Fibroblast of lung (primary cell): Measurements from ENCODE around the gene THOP1.

Experiments
- EZH2 ChIP-seq: IDR thresholded peaks from 2 replicates; pipeline ENCODE4 v1.5.1; 2012; ENCODE audit warnings: low read length, control low read depth, mild to moderate bottlenecking; ENCODE audit errors: missing control alignments
- TF ChIP-seq, protein P1 (sequence below), 2 donors: IDR thresholded peaks in 1 of 2; conservative IDR thresholded peaks in 1 of 2; 1 replicate in 1 of 2; 2 replicates in 1 of 2; pipeline ENCODE4 v1.5.1; 2011 to 2012; ENCODE audit warnings: low read length in 2 of 2, control low read depth in 1 of 2, inconsistent platforms in 1 of 2, low read depth in 1 of 2, mild to moderate bottlenecking in 1 of 2

DNA sequence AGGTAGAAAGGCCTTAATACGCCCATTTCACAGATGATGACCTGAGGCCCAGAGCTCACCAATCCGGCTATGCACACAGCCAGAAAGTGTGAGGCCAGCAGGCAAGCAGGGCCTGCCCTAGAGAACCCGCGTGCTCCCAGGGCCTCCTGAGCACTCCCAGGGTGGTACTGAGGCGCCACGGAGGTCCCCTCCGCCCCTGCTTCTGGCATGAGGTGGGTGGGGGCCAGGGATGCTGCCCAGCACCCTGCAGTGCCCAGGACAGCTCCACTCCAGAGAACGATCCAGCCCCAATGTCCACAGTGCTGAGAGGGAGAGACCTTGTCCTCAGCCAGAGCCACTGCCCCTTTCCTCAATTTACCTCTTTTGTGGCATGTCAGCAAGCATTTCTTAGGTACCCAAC, 16.1 kb upstream of the THOP1 start:
- TF ChIP-seq, protein P1, sequence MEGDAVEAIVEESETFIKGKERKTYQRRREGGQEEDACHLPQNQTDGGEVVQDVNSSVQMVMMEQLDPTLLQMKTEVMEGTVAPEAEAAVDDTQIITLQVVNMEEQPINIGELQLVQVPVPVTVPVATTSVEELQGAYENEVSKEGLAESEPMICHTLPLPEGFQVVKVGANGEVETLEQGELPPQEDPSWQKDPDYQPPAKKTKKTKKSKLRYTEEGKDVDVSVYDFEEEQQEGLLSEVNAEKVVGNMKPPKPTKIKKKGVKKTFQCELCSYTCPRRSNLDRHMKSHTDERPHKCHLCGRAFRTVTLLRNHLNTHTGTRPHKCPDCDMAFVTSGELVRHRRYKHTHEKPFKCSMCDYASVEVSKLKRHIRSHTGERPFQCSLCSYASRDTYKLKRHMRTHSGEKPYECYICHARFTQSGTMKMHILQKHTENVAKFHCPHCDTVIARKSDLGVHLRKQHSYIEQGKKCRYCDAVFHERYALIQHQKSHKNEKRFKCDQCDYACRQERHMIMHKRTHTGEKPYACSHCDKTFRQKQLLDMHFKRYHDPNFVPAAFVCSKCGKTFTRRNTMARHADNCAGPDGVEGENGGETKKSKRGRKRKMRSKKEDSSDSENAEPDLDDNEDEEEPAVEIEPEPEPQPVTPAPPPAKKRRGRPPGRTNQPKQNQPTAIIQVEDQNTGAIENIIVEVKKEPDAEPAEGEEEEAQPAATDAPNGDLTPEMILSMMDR (conservative IDR thresholded peaks at IDR 0.05 in 1 of 2, IDR thresholded peaks at IDR 0.05 in 1 of 2; ENCODE audit: low read depth in 1 of 2, low read length in 2 of 2): no peak
- TF ChIP-seq EZH2: no peak
